K562 (cell line): ENCODE measurements around the gene ABI3BP.

Experiments used
- BHLHE40 ChIP-seq: IDR thresholded peaks from 2 replicates; pipeline ENCODE4 v1.6.1; 2011; ENCODE audit warnings: low read length, improper control_type of control experiment
- FOXK2 ChIP-seq, 2 experiments: fragments of 450-650 bp; IDR thresholded peaks in 1 of 2; conservative IDR thresholded peaks in 1 of 2; 2 replicates each; pipeline ENCODE4 v1.6.1; 2016; ENCODE audit warnings: low read depth in 2 of 2, mild to moderate bottlenecking in 1 of 2
- GATAD2B ChIP-seq: fragments of 450-650 bp; IDR thresholded peaks from 2 replicates; pipeline ENCODE4 v1.6.1; 2017; ENCODE audit warnings: mild to moderate bottlenecking, borderline replicate concordance
- MAFK ChIP-seq: IDR thresholded peaks from 2 replicates; pipeline ENCODE4 v1.6.1; 2011; ENCODE audit warnings: low read length, improper control_type of control experiment
- MXI1 ChIP-seq: IDR thresholded peaks from 2 replicates; pipeline ENCODE4 v1.6.1; 2011; ENCODE audit warnings: low read depth, mild to moderate bottlenecking, improper control_type of control experiment, low read length
- PRPF4 ChIP-seq: fragments of 200-400 bp; formaldehyde crosslinking; IDR thresholded peaks from one replicate; pipeline ENCODE4 v1.6.1; 2017; ENCODE audit warnings: low read length, low read depth, mild to moderate bottlenecking; ENCODE audit not compliant: insufficient read depth, poor library complexity, severe bottlenecking
- TF ChIP-seq, protein P1 (sequence below), 3 experiments: IDR thresholded peaks in 2 of 3; conservative IDR thresholded peaks in 1 of 3; 2 replicates each; pipeline ENCODE4 v1.5.1; 2011 to 2012; ENCODE audit warnings: low read length in 3 of 3, mild to moderate bottlenecking in 3 of 3, control low read depth in 2 of 3, improper control_type of control experiment in 1 of 3, inconsistent platforms in 1 of 3, low read depth in 1 of 3, mixed read lengths in 1 of 3, moderate library complexity in 1 of 3; ENCODE audit not compliant: insufficient read depth in 2 of 3

GRCh38 chr3:100720426-100720825 is 272.8 kb downstream of the ABI3BP start:
- TF ChIP-seq MXI1 (no peak), MAFK (no peak), PRPF4 (no peak), BHLHE40 (no peak), FOXK2 (conservative IDR thresholded peaks at IDR 0.05 in 1 of 2, IDR thresholded peaks at IDR 0.05 in 1 of 2; ENCODE audit: low read depth in 2 of 2) (no peak), GATAD2B (no peak)
- TF ChIP-seq, protein P1, sequence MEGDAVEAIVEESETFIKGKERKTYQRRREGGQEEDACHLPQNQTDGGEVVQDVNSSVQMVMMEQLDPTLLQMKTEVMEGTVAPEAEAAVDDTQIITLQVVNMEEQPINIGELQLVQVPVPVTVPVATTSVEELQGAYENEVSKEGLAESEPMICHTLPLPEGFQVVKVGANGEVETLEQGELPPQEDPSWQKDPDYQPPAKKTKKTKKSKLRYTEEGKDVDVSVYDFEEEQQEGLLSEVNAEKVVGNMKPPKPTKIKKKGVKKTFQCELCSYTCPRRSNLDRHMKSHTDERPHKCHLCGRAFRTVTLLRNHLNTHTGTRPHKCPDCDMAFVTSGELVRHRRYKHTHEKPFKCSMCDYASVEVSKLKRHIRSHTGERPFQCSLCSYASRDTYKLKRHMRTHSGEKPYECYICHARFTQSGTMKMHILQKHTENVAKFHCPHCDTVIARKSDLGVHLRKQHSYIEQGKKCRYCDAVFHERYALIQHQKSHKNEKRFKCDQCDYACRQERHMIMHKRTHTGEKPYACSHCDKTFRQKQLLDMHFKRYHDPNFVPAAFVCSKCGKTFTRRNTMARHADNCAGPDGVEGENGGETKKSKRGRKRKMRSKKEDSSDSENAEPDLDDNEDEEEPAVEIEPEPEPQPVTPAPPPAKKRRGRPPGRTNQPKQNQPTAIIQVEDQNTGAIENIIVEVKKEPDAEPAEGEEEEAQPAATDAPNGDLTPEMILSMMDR (IDR thresholded peaks at IDR 0.05 in 2 of 3, conservative IDR thresholded peaks at IDR 0.05 in 1 of 3; ENCODE audit: insufficient read depth in 2 of 3, low read depth in 1 of 3, low read length in 3 of 3), result no peak
